Activated gamma-delta T cell treated with anti-CD3 and anti-CD28 coated beads, Interleukin-2, amount 50 U/mL, for 16 hours (primary cell): ENCODE measurements around the gene MAP3K9.
"Not testable (repeated sequence)": the region's sequence is repeated elsewhere in the genome, so short reads cannot be mapped to it uniquely, and the experiment has no call there.

Experiments used
- DNase-seq: peaks from one replicate; pipeline ENCODE4 v3.0.0-alpha.2; 2020; ENCODE audit warnings: low read depth

Gene MAP3K9

GRCh38 chr14:70809225-70810219 lies at the start of gene MAP3K9:
MAP3K9 (minus strand) TSS chr14:70809513; CDS start chr14:70809171, 342 bp downstream.
- peak; percentile 84 for DNase-seq

DNA sequence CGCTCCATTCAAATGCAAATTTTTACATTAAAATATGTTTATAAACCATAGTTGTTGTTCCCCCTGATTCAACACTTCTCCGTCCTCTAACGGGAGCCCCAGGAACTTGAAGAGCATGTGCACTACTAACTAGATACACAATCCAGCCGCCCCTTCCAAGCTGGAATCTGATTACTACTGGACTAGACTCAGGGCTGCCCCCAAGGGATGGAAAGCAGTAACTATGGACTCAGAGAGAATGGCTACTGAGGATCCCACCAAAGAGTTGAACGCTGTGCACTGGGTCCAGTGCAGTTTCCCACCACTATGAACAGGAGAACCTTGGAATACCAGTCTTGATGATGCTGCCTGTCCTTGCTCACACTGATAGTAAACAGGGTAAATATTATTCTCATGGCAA lies 49.3 kb upstream of the MAP3K9 start:
- DNase-seq, result no peak

DNA sequence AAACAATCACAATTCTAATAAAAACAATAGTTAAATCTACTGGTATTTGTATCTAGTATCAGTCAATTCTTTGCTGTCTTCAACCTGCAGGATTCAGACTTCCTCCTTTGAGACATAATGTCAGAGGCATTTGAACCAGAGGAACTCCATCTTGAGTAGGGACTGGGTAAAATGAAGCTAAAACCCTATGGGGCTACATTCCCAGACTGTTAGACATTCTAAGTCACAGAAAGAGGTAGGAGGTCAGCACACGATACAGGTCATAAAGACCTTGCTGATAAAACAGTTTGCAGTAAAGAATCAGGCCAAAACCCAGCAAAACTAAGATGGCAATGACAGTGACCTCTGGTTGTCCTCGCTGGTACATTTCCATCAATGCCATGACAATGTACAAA lies 48.2 kb upstream of the MAP3K9 start:
- no peak for DNase-seq

- no peak for DNase-seq
These were observed 47.7 kb upstream of the MAP3K9 start for GRCh38 chr14:70856851-70857495.

- no peak for DNase-seq
These were observed 46.2 kb upstream of the MAP3K9 start for GRCh38 chr14:70855486-70855885.

- DNase-seq, result not testable (repeated sequence)
These were observed 44.3 kb upstream of the MAP3K9 start for GRCh38 chr14:70853658-70854057.

DNA sequence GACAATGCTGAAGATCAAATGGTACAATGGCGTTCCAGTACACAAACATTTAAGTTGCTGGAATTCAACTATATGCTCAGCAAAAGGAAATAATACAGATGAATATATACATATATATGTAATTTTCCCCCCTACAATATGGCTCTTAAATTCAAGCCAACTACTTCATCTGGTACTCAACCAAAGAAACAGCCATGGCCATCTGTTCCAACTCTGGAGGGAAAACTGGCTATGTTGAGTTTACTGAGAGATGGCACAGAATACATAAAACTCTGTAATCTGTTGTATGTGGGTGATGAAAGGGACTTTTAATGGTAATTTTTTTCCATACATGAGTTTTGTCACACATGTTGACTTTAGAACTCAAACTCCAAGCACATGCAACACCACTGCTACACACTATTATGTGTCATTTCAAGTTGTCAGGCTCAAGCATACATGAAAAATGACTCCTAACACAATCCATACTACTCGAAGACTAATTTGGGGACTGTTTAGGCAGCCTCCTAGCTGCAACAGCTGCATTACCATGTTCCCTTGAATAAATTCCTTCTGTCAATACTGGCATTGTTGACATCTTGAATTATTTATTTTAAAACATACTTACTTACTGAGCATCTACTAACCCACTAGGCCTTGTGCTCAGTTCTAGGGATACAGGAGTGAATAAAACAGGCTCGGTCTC lies 38.2 kb upstream of the MAP3K9 start:
- no peak for DNase-seq

DNA sequence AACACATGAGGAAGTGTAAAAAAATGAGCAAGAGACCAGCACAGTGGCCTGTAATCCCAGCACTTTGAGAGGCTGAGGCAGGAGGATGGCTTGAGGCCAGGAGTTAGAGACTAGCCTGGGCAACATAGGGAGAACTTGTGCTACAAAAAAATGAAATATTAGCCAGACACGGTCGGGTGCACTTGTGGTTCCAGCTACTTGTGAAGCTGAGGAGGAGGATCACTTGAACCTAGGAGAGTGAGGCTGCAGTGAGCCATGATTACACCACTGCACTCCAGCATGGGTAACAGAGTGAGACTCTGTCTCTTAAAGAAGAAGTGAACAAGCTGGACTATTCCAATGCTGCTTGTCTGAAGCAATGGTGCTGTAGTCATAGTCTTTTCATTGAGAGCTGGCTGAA lies 36.3 kb upstream of the MAP3K9 start:
- DNase-seq, result no peak

GRCh38 chr14:70842851-70843462 lies 33.6 kb upstream of the MAP3K9 start:
- no peak for DNase-seq

DNA sequence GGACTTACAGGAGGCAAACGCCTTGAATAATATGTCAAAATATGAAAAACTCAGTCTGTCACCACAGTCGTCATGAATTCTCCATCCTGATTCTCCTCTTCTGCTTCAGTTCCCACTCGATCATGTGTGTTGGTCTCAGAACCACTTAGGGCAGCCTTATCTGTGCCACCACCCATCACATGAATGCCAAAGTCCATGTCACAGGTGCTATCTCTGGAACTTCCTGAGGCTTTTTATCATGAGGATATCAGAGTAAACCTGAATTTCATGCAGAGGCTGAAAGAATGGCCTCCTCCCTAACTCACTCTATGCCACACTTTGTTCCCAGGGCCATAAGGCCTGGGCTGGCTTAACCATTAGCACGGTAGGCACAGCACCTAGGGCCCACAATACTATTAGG lies 28.8 kb upstream of the MAP3K9 start:
- no peak for DNase-seq

GRCh38 chr14:70836946-70837345 lies 27.6 kb upstream of the MAP3K9 start:
- no peak for DNase-seq

DNA sequence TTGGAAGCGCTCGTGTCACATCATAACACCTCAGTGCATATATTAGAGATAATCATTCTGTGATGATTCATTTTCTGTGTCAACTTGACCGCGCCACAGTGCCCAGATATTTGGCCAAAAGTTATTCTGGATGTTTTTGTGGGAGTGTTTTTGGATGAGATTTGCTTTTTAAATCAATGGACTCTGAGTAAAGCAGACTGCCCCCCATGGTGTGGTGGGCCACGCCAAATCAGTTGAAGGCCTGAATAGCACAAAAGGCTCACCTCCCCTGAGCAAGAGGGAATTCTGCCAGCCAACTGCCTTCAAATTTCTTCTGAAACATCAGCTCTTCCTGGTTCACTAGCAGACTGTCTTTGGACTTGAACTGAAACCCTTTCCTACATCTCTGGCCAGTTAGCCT lies 24.6 kb upstream of the MAP3K9 start:
- no peak for DNase-seq

- no peak for DNase-seq
These were observed 23.4 kb upstream of the MAP3K9 start for GRCh38 chr14:70832561-70833305.

GRCh38 chr14:70830998-70831781 lies 21.9 kb upstream of the MAP3K9 start:
- DNase-seq, result no peak

GRCh38 chr14:70828188-70828587 lies 18.9 kb upstream of the MAP3K9 start:
- no peak for DNase-seq

- DNase-seq, result no peak
These were observed 18.4 kb upstream of the MAP3K9 start for GRCh38 chr14:70827752-70828151.

GRCh38 chr14:70827347-70827746 lies 18.0 kb upstream of the MAP3K9 start:
- DNase-seq, result no peak

- no peak for DNase-seq
These were observed 14.0 kb upstream of the MAP3K9 start for GRCh38 chr14:70823281-70823680.

- DNase-seq, result no peak
These were observed 13.3 kb upstream of the MAP3K9 start for GRCh38 chr14:70822530-70823185.
